Measurements from ENCODE around the gene ZNF638. TPM values are rescaled to one million over a fixed set of nuclear protein-coding genes. Genes with fewer than 3 reads are reported as not detected.

ZNF638 gene
- total and polyA plus RNA-seq, 2 of the 4 experiments (the other 2 are of a cell fraction), result 46.4 to 129 TPM

DNA sequence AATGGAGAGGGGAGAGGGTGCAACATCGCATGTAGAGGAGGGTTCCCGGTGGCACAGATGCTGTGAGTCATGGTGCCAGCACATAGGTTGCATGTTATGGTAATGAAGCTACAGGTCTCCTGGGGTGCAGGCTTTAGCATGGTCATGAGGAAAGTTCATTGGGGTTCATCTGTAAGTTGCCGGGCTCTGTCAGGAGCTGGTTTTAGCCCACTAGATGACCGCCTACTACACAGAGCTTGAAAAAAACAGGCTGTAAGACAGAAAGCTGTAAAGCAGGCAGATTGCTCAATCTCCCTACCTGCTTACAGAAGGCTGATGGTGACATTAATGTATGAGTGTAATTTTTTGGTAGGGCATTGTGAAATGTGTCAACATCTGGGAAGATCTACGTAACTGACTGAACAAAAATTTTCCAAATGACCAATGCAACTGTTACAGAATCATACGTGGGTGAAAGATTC is 145.7 kb downstream of the ZNF638 start:
- no peak for ATAC-seq (ENCODE audit: low read depth)
- H4K8ac ChIP-seq (ENCODE audit: low read depth in 2 of 2, low read length in 2 of 2), result no peak overlapping the region
- peaks cover 36% of the 10 kb centered on the region for H3K27me3 ChIP-seq (ENCODE audit: control insufficient read depth, insufficient read depth, low read length)
- no peak overlapping the region for H3K4ac ChIP-seq (ENCODE audit: low read depth, low read length)
- H2BK15ac ChIP-seq (ENCODE audit: low read depth, low read length), result no peak overlapping the region
- H3K4me1 ChIP-seq (ENCODE audit: control insufficient read depth, insufficient read depth, low read length), result no peaks in the 10 kb centered on the region
- no peak overlapping the region for H3K56ac ChIP-seq (ENCODE audit: extremely low read depth, insufficient read depth, low read length)
- no peak overlapping the region for H2AK5ac ChIP-seq (ENCODE audit: low read depth, low read length)
- POLR2A ChIA-PET (ENCODE audit: unreplicated experiment), result interaction anchor here (0.7 kb wide), 1 partner anchor 347 kb away, joined by 9 read pairs; the partner anchor contains the start of gene MPHOSPH10
- no peak for TF ChIP-seq BHLHE40 (IDR thresholded peaks at IDR 0.05; ENCODE audit: low read depth, low read length)
- TF ChIP-seq CEBPB (IDR thresholded peaks at IDR 0.05; ENCODE audit: low read depth, low read length), result 0 out of 2 replicates have a peak, but pooled peaks have one; percentile 24
- H3K14ac ChIP-seq (replicated peaks; ENCODE audit: low read depth, low read length), result no peak overlapping the region
- no TSS peak for BruUV-seq (replicated peaks)
- H3K4me2 ChIP-seq (ENCODE audit: low read depth, low read length), result no peak overlapping the region
- H4K91ac ChIP-seq (ENCODE audit: insufficient read depth, low read depth, low read length), result no peak overlapping the region
- CTCF ChIA-PET, result no interaction called here
- H4K20me1 ChIP-seq (ENCODE audit: insufficient read depth, low read length), result no peaks in the 10 kb centered on the region
- H2AK9ac ChIP-seq (replicated peaks; ENCODE audit: low read depth, low read length, poor library complexity), result no peak overlapping the region
- H2AFZ ChIP-seq (replicated peaks; ENCODE audit: low read length, poor library complexity), result no peak overlapping the region
- no peak overlapping the region for H3K23ac ChIP-seq (ENCODE audit: low read depth, low read length)
- no peak overlapping the region for H2BK120ac ChIP-seq (ENCODE audit: low read depth, low read length)
- no peak for DNase-seq
- H3K36me3 ChIP-seq (ENCODE audit: control insufficient read depth, insufficient read depth, low read length), result no peaks in the 10 kb centered on the region
- H3K4me3 ChIP-seq (ENCODE audit: insufficient read depth, low read depth, low read length), result no peak overlapping the region
- H2BK5ac ChIP-seq (ENCODE audit: low read depth, low read length, poor library complexity, severe bottlenecking), result no peak overlapping the region
- dilution Hi-C loops (cut with HindIII; ENCODE audit: low sequenced_read_pairs, unreplicated experiment), result no loop called here
- no peaks in the 10 kb centered on the region for H3K79me1 ChIP-seq (ENCODE audit: low read depth in 1 of 2, low read length in 2 of 2)
- no peak overlapping the region for H4K5ac ChIP-seq (ENCODE audit: low read depth, low read length)
- no peaks in the 10 kb centered on the region for H3K9me3 ChIP-seq (ENCODE audit: control insufficient read depth, insufficient read depth, low read length)
- in situ Hi-C loops (cut with MboI; ENCODE audit: low sequenced_read_pairs), result no loop called here
- no peak overlapping the region for H3K9ac ChIP-seq (ENCODE audit: low read depth, low read length)
- H3K18ac ChIP-seq (ENCODE audit: low read depth, low read length), result no peak overlapping the region
- 70% methylated on average over 2 of the region's 6 CpGs; no CpG with 5 or more reads in 1 of the 2 experiments for WGBS, 2 experiments (ENCODE audit: extremely low coverage in 2 of 2, insufficient read length in 1 of 2)
- H3K27ac ChIP-seq (ENCODE audit: insufficient read depth, low read length), result no peak overlapping the region
- H2BK20ac ChIP-seq (ENCODE audit: low read depth, low read length), result no peak overlapping the region
- H3K9me1 ChIP-seq (ENCODE audit: insufficient read depth, low read length), result no peaks in the 10 kb centered on the region
- intact Hi-C loops (cut with micrococcal nuclease), result no loop called here

All from IMR-90 (cell line).